Adrenal gland (tissue), 5 donors: ENCODE results near the gene AK5.

Source experiments
- CTCF ChIP-seq, 6 experiments: fragments of 450-650 bp in 4 of 6; fragments of 200-600 bp in 2 of 6; sonication (generic) in 1 of 6; IDR thresholded peaks; 1 replicate in 5 of 6; 2 replicates in 1 of 6; pipeline versions ENCODE4 v1.5.1 to v1.8.0; 2016 to 2021; ENCODE audit warnings: antibody characterized with exemption in 6 of 6, mild to moderate bottlenecking in 2 of 6, moderate library complexity in 1 of 6
- POLR2A ChIP-seq, 2 donors: fragments of 450-650 bp; IDR thresholded peaks; one replicate each; pipeline ENCODE4 v1.6.1; 2017; ENCODE audit warnings: antibody characterized with exemption in 2 of 2, mild to moderate bottlenecking in 2 of 2, moderate library complexity in 1 of 2
- donor health status: DM: no; HTN: no; CAD: no.

- TF ChIP-seq POLR2A (IDR thresholded peaks at IDR 0.05): no peak
- TF ChIP-seq CTCF (IDR thresholded peaks at IDR 0.05): no peak
Measured at GRCh38 chr1:77589231-77589630, 307.4 kb downstream of the AK5 start.
